IMR-90 (cell line): ENCODE data around the gene PROX2. TPM values are rescaled to one million over a fixed set of nuclear protein-coding genes. Genes with fewer than 3 reads are reported as not detected.

Experiments
- ATAC-seq: fragments of 200-7000 bp; cut with Tn5 transposase; 2 replicates; pipeline ENCODE4 v1.9.1; 2020; ENCODE audit warnings: low read depth, mild to moderate bottlenecking, moderate library complexity
- BruUV-seq: library from RNA; stranded (reverse); fragments of 400-500 nt; replicated peaks from 2 replicates; lab custom pipeline; 2021; lab: Mats Ljungman, UMichigan
- CTCF ChIA-PET: fragments of 300-600 bp; formaldehyde crosslinking; extraction: SDS; loops from one replicate; lab custom pipeline; 2021; ENCODE audit warnings: antibody characterized with exemption; lab: Yijun Ruan, JAX
- POLR2A ChIA-PET: fragments of 300-600 bp; sonication (Branson Sonifier 250); formaldehyde crosslinking; loops from one replicate; lab custom pipeline; 2022; ENCODE audit warnings: antibody characterized with exemption; ENCODE audit not compliant: unreplicated experiment; lab: Charles Lee
- DNase-seq: peaks from one replicate; pipeline ENCODE4 v3.0.0; 2013
- H2AFZ ChIP-seq: replicated peaks from 2 replicates; pipeline ENCODE3; 2013; ENCODE audit warnings: low read length, mild to moderate bottlenecking; ENCODE audit not compliant: poor library complexity
- H2AK5ac ChIP-seq: 2 replicates; pipeline ENCODE4 v1.6.1; 2013; ENCODE audit warnings: low read depth, low read length, inconsistent platforms
- H2AK9ac ChIP-seq: replicated peaks from 2 replicates; pipeline ENCODE3; 2013; ENCODE audit warnings: mild to moderate bottlenecking, low read depth, low read length, moderate library complexity; ENCODE audit not compliant: poor library complexity
- H2BK120ac ChIP-seq: 2 replicates; pipeline ENCODE4 v1.6.1; 2013; ENCODE audit warnings: low read depth, low read length, inconsistent platforms
- H2BK15ac ChIP-seq: 3 replicates; pipeline ENCODE4 v1.6.1; 2013; ENCODE audit warnings: low read depth, low read length, inconsistent platforms
- H2BK20ac ChIP-seq: 2 replicates; pipeline ENCODE4 v1.6.1; 2013; ENCODE audit warnings: low read depth, mild to moderate bottlenecking, inconsistent platforms, low read length, moderate library complexity
- H2BK5ac ChIP-seq: 2 replicates; pipeline ENCODE4 v1.6.1; 2013; ENCODE audit warnings: mild to moderate bottlenecking, low read depth, low read length, inconsistent platforms; ENCODE audit not compliant: poor library complexity, severe bottlenecking
- H3K14ac ChIP-seq: replicated peaks from 2 replicates; pipeline ENCODE4 v1.6.1; 2013; ENCODE audit warnings: low read depth, low read length, inconsistent platforms
- H3K18ac ChIP-seq: 2 replicates; pipeline ENCODE4 v1.6.1; 2013; ENCODE audit warnings: low read depth, low read length, control low read depth
- H3K23ac ChIP-seq: 2 replicates; pipeline ENCODE4 v1.6.1; 2013; ENCODE audit warnings: low read depth, low read length, inconsistent platforms
- H3K27ac ChIP-seq: 2 replicates; pipeline ENCODE4 v1.5.1; 2013; ENCODE audit warnings: mild to moderate bottlenecking, control low read depth, low read length; ENCODE audit not compliant: insufficient read depth
- H3K27me3 ChIP-seq: 2 replicates; pipeline ENCODE4 v1.6.1; 2013; ENCODE audit warnings: low read length; ENCODE audit not compliant: control insufficient read depth, insufficient read depth
- H3K36me3 ChIP-seq: 2 replicates; pipeline ENCODE4 v1.6.1; 2013; ENCODE audit warnings: low read length, mixed read lengths; ENCODE audit not compliant: control insufficient read depth, insufficient read depth
- H3K4ac ChIP-seq: 2 replicates; pipeline ENCODE4 v1.6.1; 2013; ENCODE audit warnings: low read depth, low read length, inconsistent platforms
- H3K4me1 ChIP-seq: 2 replicates; pipeline ENCODE4 v1.6.1; 2013; ENCODE audit warnings: low read length, mixed read lengths; ENCODE audit not compliant: control insufficient read depth, insufficient read depth
- H3K4me2 ChIP-seq: 2 replicates; pipeline ENCODE4 v1.6.1; 2013; ENCODE audit warnings: low read depth, mild to moderate bottlenecking, control low read depth, low read length, moderate library complexity
- H3K4me3 ChIP-seq: 2 replicates; pipeline ENCODE4 v1.5.1; 2013; ENCODE audit warnings: low read depth, mild to moderate bottlenecking, control low read depth, low read length, moderate library complexity; ENCODE audit not compliant: insufficient read depth
- H3K56ac ChIP-seq: 2 replicates; pipeline ENCODE4 v1.6.1; 2013; ENCODE audit warnings: low read length, inconsistent platforms; ENCODE audit not compliant: insufficient read depth; ENCODE audit errors: extremely low read depth
- H3K79me1 ChIP-seq, 2 experiments: 2 replicates each; pipeline ENCODE4 v1.6.1; 2013; ENCODE audit warnings: low read length in 2 of 2, inconsistent platforms in 1 of 2, low read depth in 1 of 2
- H3K9ac ChIP-seq: 2 replicates; pipeline ENCODE4 v1.6.1; 2013; ENCODE audit warnings: low read depth, low read length, control low read depth
- H3K9me1 ChIP-seq: 2 replicates; pipeline ENCODE4 v1.6.1; 2013; ENCODE audit warnings: low read length, inconsistent platforms; ENCODE audit not compliant: insufficient read depth
- H3K9me3 ChIP-seq: 2 replicates; pipeline ENCODE4 v1.6.1; 2013; ENCODE audit warnings: low read length; ENCODE audit not compliant: control insufficient read depth, insufficient read depth
- H4K20me1 ChIP-seq: 2 replicates; pipeline ENCODE4 v1.6.1; 2013; ENCODE audit warnings: low read length, inconsistent platforms; ENCODE audit not compliant: insufficient read depth
- H4K5ac ChIP-seq: 2 replicates; pipeline ENCODE4 v1.6.1; 2013; ENCODE audit warnings: mild to moderate bottlenecking, low read depth, low read length, control low read depth
- H4K8ac ChIP-seq, 2 experiments: 2 replicates each; pipeline ENCODE4 v1.6.1; 2013; ENCODE audit warnings: low read depth in 2 of 2, low read length in 2 of 2, control low read depth in 1 of 2, inconsistent platforms in 1 of 2
- H4K91ac ChIP-seq: 2 replicates; pipeline ENCODE4 v1.6.1; 2013; ENCODE audit warnings: low read depth, low read length, inconsistent platforms; ENCODE audit not compliant: insufficient read depth
- BHLHE40 ChIP-seq: fragments of 150-350 bp; IDR thresholded peaks from 2 replicates; pipeline ENCODE4 v1.6.1; 2016; ENCODE audit warnings: mild to moderate bottlenecking, low read depth, low read length
- CEBPB ChIP-seq: IDR thresholded peaks from 2 replicates; pipeline ENCODE4 v1.6.1; 2012; ENCODE audit warnings: low read depth, low read length, improper control_type of control experiment
- CHD1 ChIP-seq: IDR thresholded peaks from 2 replicates; pipeline ENCODE4 v1.6.1; 2012; ENCODE audit warnings: low read depth, low read length, improper control_type of control experiment
- CTCF ChIP-seq: conservative IDR thresholded peaks from 2 replicates; pipeline ENCODE4 v1.5.1; 2012; ENCODE audit warnings: mild to moderate bottlenecking, low read depth, low read length, improper control_type of control experiment
- ELK1 ChIP-seq: fragments of 150-350 bp; IDR thresholded peaks from 2 replicates; pipeline ENCODE4 v1.6.1; 2016; ENCODE audit warnings: low read depth, mild to moderate bottlenecking, low read length, moderate library complexity, borderline replicate concordance
- FOS ChIP-seq: fragments of 150-350 bp; IDR thresholded peaks from 2 replicates; pipeline ENCODE4 v1.6.1; 2016; ENCODE audit warnings: low read depth, low read length
- MAFK ChIP-seq: IDR thresholded peaks from 2 replicates; pipeline ENCODE4 v1.6.1; 2012; ENCODE audit warnings: low read depth, low read length, improper control_type of control experiment
- MAZ ChIP-seq: IDR thresholded peaks from 2 replicates; pipeline ENCODE4 v1.6.1; 2012; ENCODE audit warnings: low read depth, mild to moderate bottlenecking, low read length, improper control_type of control experiment, moderate library complexity, borderline replicate concordance
- MXI1 ChIP-seq: IDR thresholded peaks from 2 replicates; pipeline ENCODE4 v1.6.1; 2012; ENCODE audit warnings: low read depth, mild to moderate bottlenecking, low read length, moderate library complexity, borderline replicate concordance
- NFE2L2 ChIP-seq: fragments of 150-350 bp; IDR thresholded peaks from 2 replicates; pipeline ENCODE4 v1.6.1; 2016; ENCODE audit warnings: low read depth, mild to moderate bottlenecking, low read length
- POLR2A ChIP-seq: IDR thresholded peaks from 2 replicates; pipeline ENCODE4 v1.6.1; 2012; ENCODE audit warnings: mild to moderate bottlenecking, low read depth, low read length
- RAD21 ChIP-seq: IDR thresholded peaks from 2 replicates; pipeline ENCODE4 v1.6.1; 2012; ENCODE audit warnings: low read length, improper control_type of control experiment
- RCOR1 ChIP-seq: IDR thresholded peaks from 2 replicates; pipeline ENCODE4 v1.6.1; 2012; ENCODE audit warnings: mild to moderate bottlenecking, low read length, improper control_type of control experiment; ENCODE audit not compliant: insufficient replicate concordance
- RFX5 ChIP-seq: IDR thresholded peaks from 2 replicates; pipeline ENCODE4 v1.8.0; 2012; ENCODE audit warnings: low read depth, mild to moderate bottlenecking, low read length, moderate library complexity
- SMC3 ChIP-seq: fragments of 150-350 bp; IDR thresholded peaks from 2 replicates; pipeline ENCODE4 v1.6.1; 2016; ENCODE audit warnings: low read depth, mild to moderate bottlenecking, antibody characterized with exemption, low read length, moderate library complexity
- USF2 ChIP-seq: fragments of 150-350 bp; IDR thresholded peaks from 2 replicates; pipeline ENCODE4 v1.6.1; 2017; ENCODE audit warnings: mild to moderate bottlenecking, antibody characterized with exemption, low read length, low read depth
- WGBS, 2 experiments: methylation state at CpG; one replicate each; pipeline versions ENCODE4 v1.1.5 to v1.1.7; 2013; ENCODE audit warnings: missing lambda C conversion rate in 2 of 2; ENCODE audit not compliant: insufficient read length in 1 of 2; ENCODE audit errors: extremely low coverage in 2 of 2; 5-methylcytosine and 5-hydroxymethylcytosine counted together
- dilution Hi-C: fragments of 300-500 bp; cut with HindIII; formaldehyde crosslinking; loops from one replicate; pipeline ENCODE4 v1.14.3; 2018; ENCODE audit warnings: low sequenced_read_pairs; ENCODE audit not compliant: unreplicated experiment
- in situ Hi-C: fragments of 300-500 bp; cut with MboI; formaldehyde crosslinking; loops from 3 replicates; pipeline ENCODE4 v1.14.3; 2019; ENCODE audit warnings: low sequenced_read_pairs, inconsistent platforms, mixed read lengths
- intact Hi-C: fragments of 100-400 bp; cut with micrococcal nuclease; formaldehyde crosslinking; loops from 2 replicates; pipeline ENCODE4 v1.10.0; 2022
- polyA plus RNA-seq, 3 experiments: library from polyadenylated mRNA; depleted of rRNA; stranded (reverse); fragments of >200 nt; gene quantifications; 2 replicates each; pipeline ENCODE4 v1.2.3, GENCODE V29; 2012; ENCODE audit warnings: low replicate concordance in 1 of 3
- total RNA-seq: library from RNA; depleted of rRNA; stranded (reverse); fragments of >200 nt; gene quantifications from 2 replicates; pipeline ENCODE4 v1.2.3, GENCODE V29; 2012

PROX2 gene
- total and polyA plus RNA-seq, 2 of the 4 experiments (the other 2 are of a cell fraction) = not detected

- Histone ChIP-seq H2AFZ (no peak overlapping the region), H3K36me3 (no peaks in the 10 kb centered on the region), H3K4me2 (no peak overlapping the region), H4K20me1 (no peaks in the 10 kb centered on the region), H3K4ac (no peak overlapping the region), H3K4me1 (peaks cover 3% of the 10 kb centered on the region; the same call in 1 of the 2 replicates), H4K5ac (no peak overlapping the region), H2BK120ac (no peak overlapping the region), H4K8ac (no peak overlapping the region), H3K27ac (no peak overlapping the region), H3K9me3 (no peaks in the 10 kb centered on the region), H3K18ac (no peak overlapping the region), H3K56ac (no peak overlapping the region), H3K27me3 (no peaks in the 10 kb centered on the region), H3K14ac (no peak overlapping the region), H2AK9ac (no peak overlapping the region), H3K79me1 (no peaks in the 10 kb centered on the region), H4K91ac (no peak overlapping the region), H2AK5ac (no peak overlapping the region), H3K4me3 (no peak overlapping the region), H2BK20ac (no peak overlapping the region), H3K9me1 (0 out of 2 replicates have a peak, but pooled peaks cover 2% of the 10 kb centered on the region), H2BK15ac (no peak overlapping the region; the same call in 2 of the 3 replicates), H3K23ac (no peak overlapping the region), H3K9ac (no peak overlapping the region), H2BK5ac (no peak overlapping the region)
- dilution Hi-C loops (no loop called here), intact Hi-C loops (no loop called here), in situ Hi-C loops (no loop called here)
- CTCF ChIA-PET = interaction anchor here (0.9 to 1.5 kb wide), 2 partner anchors 168 to 169 kb away, joined by 3 to 4 read pairs; no protein-coding TSS in a partner anchor
- no peak for ATAC-seq
- WGBS, 2 experiments = 92% methylated on average over 2 of the region's 4 CpGs; no CpG with 5 or more reads in 1 of the 2 experiments
- BruUV-seq = no TSS peak
- no peak for TF ChIP-seq CTCF
- no peak for TF ChIP-seq FOS
- no peak for TF ChIP-seq RAD21
- TF ChIP-seq POLR2A = no peak
- no peak for TF ChIP-seq RCOR1
- no peak for TF ChIP-seq RFX5
- TF ChIP-seq CHD1 = no peak
- TF ChIP-seq MAFK = no peak
- TF ChIP-seq SMC3 = no peak
- no peak for TF ChIP-seq BHLHE40
- no peak for TF ChIP-seq ELK1
- no peak for TF ChIP-seq MXI1
- no peak for TF ChIP-seq CEBPB
- no peak for TF ChIP-seq MAZ
- no peak for TF ChIP-seq NFE2L2
- TF ChIP-seq USF2 = no peak
- POLR2A ChIA-PET = no interaction called here
- no peak for DNase-seq
These were observed 44.3 kb upstream of the PROX2 start for GRCh38 chr14:74920281-74920680.
